Common myeloid progenitor, CD34-positive (primary cell): ENCODE data around the gene SMIM35.

Experiments
- CTCF ChIA-PET: fragments of 350-600 bp; sonication (Branson Sonifier 250); formaldehyde crosslinking; loops from one replicate; lab custom pipeline; 2021; ENCODE audit warnings: antibody characterized with exemption; lab: Charles Lee
- POLR2A ChIA-PET: fragments of 350-600 bp; sonication (Branson Sonifier 250); formaldehyde crosslinking; loops from one replicate; lab custom pipeline; 2021; ENCODE audit warnings: antibody characterized with exemption; lab: Charles Lee
- DNase-seq, 3 donors: peaks; one replicate each; pipeline versions ENCODE4 v3.0.0 to v3.0.0-alpha.2; 2013
- H3K27ac ChIP-seq, 2 experiments: 1 replicate in 1 of 2; 2 replicates in 1 of 2; pipeline ENCODE4 v1.7.0; 2013; ENCODE audit warnings: inconsistent platforms in 2 of 2, low read length in 2 of 2, mild to moderate bottlenecking in 2 of 2, low read depth in 1 of 2, moderate library complexity in 1 of 2; ENCODE audit not compliant: severe bottlenecking in 2 of 2, insufficient read depth in 1 of 2, poor library complexity in 1 of 2
- H3K27me3 ChIP-seq, 5 experiments: replicated peaks in 2 of 5; 1 replicate in 3 of 5; 2 replicates in 2 of 5; pipeline versions ENCODE4 v1.6.1 to v1.7.0; 2013; ENCODE audit warnings: low read length in 4 of 5, mild to moderate bottlenecking in 2 of 5, moderate library complexity in 2 of 5, inconsistent platforms in 1 of 5; ENCODE audit not compliant: insufficient read depth in 5 of 5, control insufficient read depth in 4 of 5
- H3K36me3 ChIP-seq, 4 experiments: 1 replicate in 2 of 4; 2 replicates in 2 of 4; pipeline versions ENCODE4 v1.6.1 to v1.7.0; 2013; ENCODE audit warnings: low read length in 3 of 4, control low read depth in 1 of 4, mild to moderate bottlenecking in 1 of 4; ENCODE audit not compliant: control insufficient read depth in 4 of 4, insufficient read depth in 4 of 4
- H3K4me1 ChIP-seq, 4 experiments: 1 replicate in 3 of 4; 2 replicates in 1 of 4; pipeline versions ENCODE4 v1.6.1 to v1.7.1; 2013; ENCODE audit warnings: low read length in 3 of 4, mild to moderate bottlenecking in 3 of 4, control low read depth in 1 of 4, inconsistent platforms in 1 of 4, moderate library complexity in 1 of 4; ENCODE audit not compliant: control insufficient read depth in 4 of 4, insufficient read depth in 4 of 4; ENCODE audit errors: control extremely low read depth in 1 of 4
- H3K4me3 ChIP-seq, 7 experiments: 1 replicate in 4 of 7; 2 replicates in 3 of 7; pipeline versions ENCODE4 v1.5.1 to v1.7.0; 2013; ENCODE audit warnings: mild to moderate bottlenecking in 7 of 7, low read length in 6 of 7, moderate library complexity in 6 of 7, inconsistent platforms in 2 of 7, low read depth in 2 of 7, control low read depth in 1 of 7; ENCODE audit not compliant: insufficient read depth in 4 of 7, control insufficient read depth in 1 of 7; ENCODE audit errors: extremely low read depth in 1 of 7
- H3K9me3 ChIP-seq, 5 experiments: 1 replicate in 4 of 5; 2 replicates in 1 of 5; pipeline versions ENCODE4 v1.6.1 to v1.7.1; 2013; ENCODE audit warnings: low read length in 4 of 5, mild to moderate bottlenecking in 2 of 5, inconsistent platforms in 1 of 5, low read depth in 1 of 5, moderate library complexity in 1 of 5; ENCODE audit not compliant: control insufficient read depth in 4 of 5, insufficient read depth in 2 of 5; ENCODE audit errors: control extremely low read depth in 1 of 5
- WGBS: methylation state at CpG from one replicate; pipeline ENCODE4 v1.1.5; 2013; ENCODE audit not compliant: insufficient coverage; 5-methylcytosine and 5-hydroxymethylcytosine counted together

SMIM35 gene

GRCh38 chr11:117985953-117986887 is 100.5 kb downstream of the SMIM35 start, which contains the start of gene IL10RA:
Gene IL10RA, plus strand, starts transcription at chr11:117986394. Its CDS starts 74 bp downstream, at chr11:117986468.
- Histone ChIP-seq H3K4me1 (peaks cover 0 to 22% (median 16%) of the 10 kb centered on the region in 4 experiments), H3K4me3 (peak within 1 kb of the TSS; percentile 52 to 76 (median 67)), H3K36me3 (no peaks in the 10 kb centered on the region), H3K27me3 (peaks cover 0 to 7% (median 2%) of the 10 kb centered on the region in 5 experiments), H3K9me3 (no peaks in the 10 kb centered on the region), H3K27ac (peak within 1 kb of the TSS in 1 of 2 experiments; percentile 59)
- ChIA-PET CTCF (interaction anchor here (1.3 to 2.1 kb wide), 7 partner anchors 8 to 35 kb away, joined by 3 to 8 read pairs (median 4); no protein-coding TSS in a partner anchor), POLR2A (interaction anchor here (0.6 to 0.7 kb wide), 2 partner anchors 34 to 61 kb away, joined by 3 to 5 read pairs; no protein-coding TSS in a partner anchor)
- peak; percentile 66 to 81 (median 77) for DNase-seq
- WGBS: under 1% methylated on average over 46 of the region's 71 CpGs

GRCh38 chr11:117984476-117984875 is 102.3 kb downstream of the SMIM35 start:
- ChIA-PET CTCF (interaction anchor here (1.0 to 1.3 kb wide), 3 partner anchors 14 to 69 kb away, joined by 3 to 4 read pairs (median 3); no protein-coding TSS in a partner anchor), POLR2A (no interaction called here)
- Histone ChIP-seq H3K27me3 (peaks cover 0 to 7% (median 2%) of the 10 kb centered on the region in 5 experiments), H3K4me1 (peaks cover 9 to 38% (median 27%) of the 10 kb centered on the region in 4 experiments), H3K27ac (no peak overlapping the region), H3K4me3 (no peak overlapping the region), H3K9me3 (no peaks in the 10 kb centered on the region), H3K36me3 (no peaks in the 10 kb centered on the region)
- no peak for DNase-seq
- 100% methylated on average over 3 of the region's 4 CpGs for WGBS

GRCh38 chr11:117983163-117983475 is 103.6 kb downstream of the SMIM35 start:
- Histone ChIP-seq H3K4me1 (peaks cover 13 to 48% (median 33%) of the 10 kb centered on the region in 4 experiments), H3K36me3 (no peaks in the 10 kb centered on the region), H3K4me3 (no peak overlapping the region), H3K27ac (no peak overlapping the region), H3K27me3 (peaks cover 0 to 7% (median 2%) of the 10 kb centered on the region in 5 experiments), H3K9me3 (no peaks in the 10 kb centered on the region)
- POLR2A ChIA-PET: no interaction called here
- 100% methylated on average over 3 of the region's 3 CpGs for WGBS
- CTCF ChIA-PET: interaction anchor here (0.7 kb wide), 2 partner anchors 9 to 33 kb away, joined by 3 to 4 read pairs; no protein-coding TSS in a partner anchor
- no peak for DNase-seq

- Histone ChIP-seq H3K36me3 (no peaks in the 10 kb centered on the region), H3K9me3 (no peaks in the 10 kb centered on the region), H3K4me3 (no peak overlapping the region), H3K27ac (no peak overlapping the region), H3K4me1 (peaks cover 19 to 56% (median 32%) of the 10 kb centered on the region in 4 experiments), H3K27me3 (no peaks in the 10 kb centered on the region)
- 100% methylated on average over 1 of the region's 3 CpGs for WGBS
- CTCF ChIA-PET: interaction anchor here (1.2 to 2.5 kb wide), 2 partner anchors 18 to 72 kb away, joined by 3 to 6 read pairs; no protein-coding TSS in a partner anchor
- no peak for DNase-seq
- POLR2A ChIA-PET: interaction anchor here (0.6 to 0.7 kb wide), 2 partner anchors 36 to 138 kb away, joined by 3 to 4 read pairs; no protein-coding TSS in a partner anchor
These were observed 106.0 kb downstream of the SMIM35 start for GRCh38 chr11:117980720-117981119.

DNA sequence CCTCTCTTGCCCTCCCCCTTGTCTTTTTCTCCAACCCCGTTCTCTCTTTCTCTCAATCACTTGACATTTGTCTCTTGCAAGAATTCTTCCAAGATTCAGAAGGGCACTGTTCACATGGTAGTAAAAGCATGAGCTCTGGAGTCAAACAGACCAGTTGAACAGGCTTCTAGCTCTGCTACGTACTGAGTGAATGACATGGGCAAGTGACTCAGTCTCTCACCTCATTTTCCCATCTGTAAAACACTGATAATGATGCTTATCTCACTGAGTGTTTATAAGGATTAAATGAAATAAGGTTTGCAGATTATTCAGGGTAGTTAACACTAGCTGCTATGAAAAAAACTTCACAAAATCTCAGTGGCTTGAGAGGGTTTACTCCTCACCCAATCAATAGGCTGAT is 106.5 kb downstream of the SMIM35 start:
- H3K9me3 ChIP-seq: no peaks in the 10 kb centered on the region
- H3K4me3 ChIP-seq: no peak overlapping the region
- H3K27me3 ChIP-seq: no peaks in the 10 kb centered on the region
- POLR2A ChIA-PET: interaction anchor here (0.7 kb wide), 1 partner anchor 36 kb away, joined by 3 read pairs; no protein-coding TSS in a partner anchor
- H3K27ac ChIP-seq: no peak overlapping the region
- DNase-seq: peak in 1 of 3 donors; percentile 43
- CTCF ChIA-PET: interaction anchor here (1.3 to 2.5 kb wide), 3 partner anchors 33 to 157 kb away, joined by 5 to 6 read pairs (median 6); no protein-coding TSS in a partner anchor
- peaks cover 21 to 58% (median 30%) of the 10 kb centered on the region in 4 experiments for H3K4me1 ChIP-seq
- no peaks in the 10 kb centered on the region for H3K36me3 ChIP-seq
- WGBS: 40% methylated on average over 1 of the region's 2 CpGs

DNA sequence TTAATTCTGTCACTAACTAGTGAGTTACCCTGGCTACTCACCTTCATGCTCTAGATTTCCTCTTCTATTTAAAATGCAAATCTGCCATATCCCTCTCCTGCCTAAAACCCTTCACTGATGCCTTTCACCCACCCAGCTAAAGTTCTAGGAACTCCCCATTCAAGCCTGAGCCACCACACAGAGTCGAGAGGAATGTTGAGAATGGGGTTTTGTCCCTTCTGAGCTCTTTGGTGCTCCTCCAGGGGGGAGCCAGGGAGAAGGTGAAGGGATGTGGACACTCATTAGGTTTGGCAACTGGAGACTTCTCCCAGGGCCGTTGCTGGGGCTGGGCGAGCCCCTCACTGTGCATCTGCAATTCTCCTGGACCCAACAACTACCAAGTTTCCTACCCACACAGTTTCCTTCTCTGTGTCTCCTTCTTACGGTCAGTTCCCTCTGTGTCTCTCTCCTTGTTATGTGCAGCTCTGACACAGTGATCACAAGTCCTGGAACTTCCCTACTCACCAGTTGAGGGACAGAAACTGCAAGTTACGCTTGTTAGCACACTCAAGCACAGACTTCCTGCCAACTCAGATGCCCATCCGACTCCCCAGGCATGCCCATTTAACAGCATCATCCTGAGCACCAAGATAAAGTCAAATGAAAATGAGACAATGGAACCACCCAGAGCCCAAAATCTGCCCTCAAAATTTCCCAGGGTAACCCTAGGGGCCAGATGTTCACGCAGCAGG is 107.1 kb downstream of the SMIM35 start:
- ChIA-PET CTCF (interaction anchor here (1.3 to 2.6 kb wide), 5 partner anchors 25 to 157 kb away, joined by 3 to 9 read pairs (median 6); no protein-coding TSS in a partner anchor), POLR2A (interaction anchor here (0.7 kb wide), 1 partner anchor 37 kb away, joined by 3 read pairs; no protein-coding TSS in a partner anchor)
- Histone ChIP-seq H3K27me3 (no peaks in the 10 kb centered on the region), H3K36me3 (no peaks in the 10 kb centered on the region), H3K9me3 (no peaks in the 10 kb centered on the region), H3K4me1 (peaks cover 21 to 56% (median 30%) of the 10 kb centered on the region in 4 experiments), H3K27ac (no peak overlapping the region), H3K4me3 (no peak overlapping the region)
- DNase-seq: peak in 2 of 3 donors; percentile 73 to 77
- WGBS: 39% methylated on average over 7 of the region's 7 CpGs
